Stimulated activated CD4-positive, alpha-beta T cell treated with anti-CD3 and anti-CD28 coated beads, Interleukin-4, amount 100 ng/mL, for 4 hours (primary cell): ENCODE data around the gene RBL1.

Experiments used
- DNase-seq, 2 experiments: peaks; one replicate each; pipeline ENCODE4 v3.0.0-alpha.2; 2020

Gene RBL1

GRCh38 chr20:36950414-36951197 lies 145.2 kb downstream of the RBL1 start:
- peak in 1 of 2 experiments; percentile 35 for DNase-seq
